ENCODE results near the gene CTDSPL.
A peak's percentile ranks its signal among the peaks of the same experiment; 100 is the strongest.

CTDSPL gene

DNA sequence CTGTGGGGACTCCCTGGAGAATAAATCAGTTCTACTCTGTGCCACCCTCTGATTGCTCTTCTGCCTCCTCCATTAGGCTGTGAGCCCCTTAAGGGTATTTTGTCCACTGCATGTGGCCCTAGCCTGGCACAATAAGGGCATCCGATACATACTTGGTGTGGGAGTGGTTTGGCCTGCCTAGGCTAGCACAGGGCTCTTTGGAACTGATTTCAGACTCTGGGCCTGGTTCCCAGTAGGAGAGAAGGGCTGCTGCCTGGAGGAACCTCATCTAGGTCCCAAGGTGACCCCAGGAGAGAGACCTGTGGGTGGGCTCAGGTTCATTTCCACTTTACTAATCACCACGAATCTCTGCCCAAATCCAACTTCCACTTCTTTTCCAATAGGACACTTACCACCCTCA lies 5.3 kb upstream of the CTDSPL start (continued):
- TF ChIP-seq, protein P1, sequence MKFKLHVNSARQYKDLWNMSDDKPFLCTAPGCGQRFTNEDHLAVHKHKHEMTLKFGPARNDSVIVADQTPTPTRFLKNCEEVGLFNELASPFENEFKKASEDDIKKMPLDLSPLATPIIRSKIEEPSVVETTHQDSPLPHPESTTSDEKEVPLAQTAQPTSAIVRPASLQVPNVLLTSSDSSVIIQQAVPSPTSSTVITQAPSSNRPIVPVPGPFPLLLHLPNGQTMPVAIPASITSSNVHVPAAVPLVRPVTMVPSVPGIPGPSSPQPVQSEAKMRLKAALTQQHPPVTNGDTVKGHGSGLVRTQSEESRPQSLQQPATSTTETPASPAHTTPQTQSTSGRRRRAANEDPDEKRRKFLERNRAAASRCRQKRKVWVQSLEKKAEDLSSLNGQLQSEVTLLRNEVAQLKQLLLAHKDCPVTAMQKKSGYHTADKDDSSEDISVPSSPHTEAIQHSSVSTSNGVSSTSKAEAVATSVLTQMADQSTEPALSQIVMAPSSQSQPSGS (tag by site-specific recombination; IDR thresholded peaks at IDR 0.05; ENCODE audit: low read depth) = no peak
- TF ChIP-seq ZNF311 (tag by site-specific recombination; IDR thresholded peaks at IDR 0.05; ENCODE audit: borderline replicate concordance) (no peak), YY1 (tag by site-specific recombination; IDR thresholded peaks at IDR 0.05) (no peak), SP2 (tag by site-specific recombination; IDR thresholded peaks at IDR 0.05) (no peak)
- TF ChIP-seq, protein P2, sequence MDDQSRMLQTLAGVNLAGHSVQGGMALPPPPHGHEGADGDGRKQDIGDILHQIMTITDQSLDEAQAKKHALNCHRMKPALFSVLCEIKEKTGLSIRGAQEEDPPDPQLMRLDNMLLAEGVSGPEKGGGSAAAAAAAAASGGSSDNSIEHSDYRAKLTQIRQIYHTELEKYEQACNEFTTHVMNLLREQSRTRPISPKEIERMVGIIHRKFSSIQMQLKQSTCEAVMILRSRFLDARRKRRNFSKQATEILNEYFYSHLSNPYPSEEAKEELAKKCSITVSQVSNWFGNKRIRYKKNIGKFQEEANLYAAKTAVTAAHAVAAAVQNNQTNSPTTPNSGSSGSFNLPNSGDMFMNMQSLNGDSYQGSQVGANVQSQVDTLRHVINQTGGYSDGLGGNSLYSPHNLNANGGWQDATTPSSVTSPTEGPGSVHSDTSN (CRISPR knock-in tag; IDR thresholded peaks at IDR 0.05) = no peak
- TF ChIP-seq, protein P3, sequence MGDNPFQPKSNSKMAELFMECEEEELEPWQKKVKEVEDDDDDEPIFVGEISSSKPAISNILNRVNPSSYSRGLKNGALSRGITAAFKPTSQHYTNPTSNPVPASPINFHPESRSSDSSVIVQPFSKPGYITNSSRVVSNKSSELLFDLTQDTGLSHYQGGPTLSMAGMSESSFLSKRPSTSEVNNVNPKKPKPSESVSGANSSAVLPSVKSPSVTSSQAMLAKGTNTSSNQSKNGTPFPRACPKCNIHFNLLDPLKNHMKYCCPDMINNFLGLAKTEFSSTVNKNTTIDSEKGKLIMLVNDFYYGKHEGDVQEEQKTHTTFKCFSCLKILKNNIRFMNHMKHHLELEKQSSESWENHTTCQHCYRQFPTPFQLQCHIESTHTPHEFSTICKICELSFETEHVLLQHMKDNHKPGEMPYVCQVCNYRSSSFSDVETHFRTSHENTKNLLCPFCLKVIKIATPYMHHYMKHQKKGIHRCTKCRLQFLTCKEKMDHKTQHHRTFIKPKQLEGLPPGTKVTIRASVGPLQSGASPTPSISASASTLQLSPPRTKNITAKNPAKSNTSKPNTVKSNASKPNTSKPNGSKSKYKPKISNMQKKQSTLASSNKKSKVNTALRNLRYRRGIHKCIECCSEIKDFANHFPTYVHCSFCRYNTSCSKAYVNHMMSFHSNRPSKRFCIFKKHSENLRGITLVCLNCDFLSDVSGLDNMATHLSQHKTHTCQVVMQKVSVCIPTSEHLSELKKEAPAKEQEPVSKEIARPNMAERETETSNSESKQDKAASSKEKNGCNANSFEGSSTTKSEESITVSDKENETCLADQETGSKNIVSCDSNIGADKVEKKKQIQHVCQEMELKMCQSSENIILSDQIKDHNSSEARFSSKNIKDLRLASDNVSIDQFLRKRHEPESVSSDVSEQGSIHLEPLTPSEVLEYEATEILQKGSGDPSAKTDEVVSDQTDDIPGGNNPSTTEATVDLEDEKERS (tag by site-specific recombination; IDR thresholded peaks at IDR 0.05) = no peak

DNA sequence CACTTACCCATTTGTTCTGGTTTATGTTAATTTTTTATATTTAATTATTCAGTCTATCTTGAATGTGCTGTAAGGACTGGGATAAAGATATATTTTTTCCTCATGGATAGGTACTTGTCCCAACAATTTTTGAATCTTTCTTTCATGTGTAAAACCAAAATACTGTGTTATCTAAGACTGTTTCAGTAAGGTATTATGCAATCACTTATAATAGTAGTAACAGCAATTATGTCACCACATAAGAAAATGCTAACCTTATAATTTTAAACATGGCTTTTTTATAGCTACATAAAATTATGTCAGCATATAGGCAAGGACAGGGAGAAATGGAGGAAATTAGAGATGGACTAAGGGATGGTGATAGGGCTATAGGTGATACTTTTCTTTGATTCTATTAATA lies 2.9 kb upstream of the CTDSPL start:
- CTCF ChIA-PET = interaction anchor here (0.6 to 9.5 kb wide), 3 partner anchors 13 to 108 kb away, joined by 3 to 164 read pairs (median 5); no protein-coding TSS in a partner anchor

DNA sequence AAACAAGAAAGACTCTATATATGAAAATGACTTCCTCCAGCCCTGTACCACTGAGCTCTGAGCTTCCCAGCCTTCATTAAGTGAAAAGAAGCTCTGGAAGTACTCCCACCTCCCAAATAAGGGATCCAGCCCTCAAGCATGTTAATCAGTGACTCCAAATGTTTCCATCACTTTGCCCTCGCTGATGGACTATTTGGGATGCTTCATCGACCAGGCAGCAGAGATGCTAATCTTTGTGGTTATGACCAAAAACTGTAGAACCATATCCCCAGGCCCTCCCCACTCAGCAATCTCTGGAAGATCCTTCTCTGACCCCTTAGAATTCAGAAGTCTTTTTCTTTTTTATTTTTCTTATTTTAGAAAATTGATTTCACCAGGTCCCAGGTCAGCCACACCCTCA lies 2.3 kb upstream of the CTDSPL start:
- H3K9me3 ChIP-seq (ENCODE audit: control insufficient read depth, insufficient read depth, low read depth, low read length) = no peaks in the 10 kb centered on the region
- no peak overlapping the region for H3K27ac ChIP-seq (ENCODE audit: extremely low read depth, low read depth, low read length)
- peaks cover 4% of the 10 kb centered on the region; the same call in 1 of the 2 replicates for H3K4me1 ChIP-seq (ENCODE audit: control insufficient read depth, insufficient read depth, low read length)
- ChIA-PET CTCF (interaction anchor here (0.6 to 9.5 kb wide), 3 partner anchors 12 to 107 kb away, joined by 3 to 164 read pairs (median 5); no protein-coding TSS in a partner anchor), POLR2A (no interaction called here)
- no peaks in the 10 kb centered on the region for H3K36me3 ChIP-seq (ENCODE audit: control insufficient read depth in 2 of 2, insufficient read depth in 1 of 2, low read length in 2 of 2)
- H3K4me3 ChIP-seq (ENCODE audit: low read depth, low read length) = no peak overlapping the region
- TF ChIP-seq KLF7 (tag by site-specific recombination; IDR thresholded peaks at IDR 0.05; ENCODE audit: borderline replicate concordance) (no peak), ZNF664 (tag by site-specific recombination; IDR thresholded peaks at IDR 0.05) (no peak), SETDB1 (IDR thresholded peaks at IDR 0.05; ENCODE audit: insufficient read length, low read length) (no peak), ZNF366 (tag by site-specific recombination; conservative IDR thresholded peaks at IDR 0.05) (no peak), ZNF16 (tag by site-specific recombination; IDR thresholded peaks at IDR 0.05; ENCODE audit: low read depth) (no peak), ZNF311 (tag by site-specific recombination; IDR thresholded peaks at IDR 0.05; ENCODE audit: borderline replicate concordance) (no peak), ZFP3 (tag by site-specific recombination; IDR thresholded peaks at IDR 0.05; ENCODE audit: low read depth) (no peak), ZNF239 (tag by site-specific recombination; IDR thresholded peaks at IDR 0.05) (no peak), ZXDB (tag by site-specific recombination; IDR thresholded peaks at IDR 0.05) (no peak), ZNF555 (tag by site-specific recombination; conservative IDR thresholded peaks at IDR 0.05) (no peak)
- TF ChIP-seq, protein P4, sequence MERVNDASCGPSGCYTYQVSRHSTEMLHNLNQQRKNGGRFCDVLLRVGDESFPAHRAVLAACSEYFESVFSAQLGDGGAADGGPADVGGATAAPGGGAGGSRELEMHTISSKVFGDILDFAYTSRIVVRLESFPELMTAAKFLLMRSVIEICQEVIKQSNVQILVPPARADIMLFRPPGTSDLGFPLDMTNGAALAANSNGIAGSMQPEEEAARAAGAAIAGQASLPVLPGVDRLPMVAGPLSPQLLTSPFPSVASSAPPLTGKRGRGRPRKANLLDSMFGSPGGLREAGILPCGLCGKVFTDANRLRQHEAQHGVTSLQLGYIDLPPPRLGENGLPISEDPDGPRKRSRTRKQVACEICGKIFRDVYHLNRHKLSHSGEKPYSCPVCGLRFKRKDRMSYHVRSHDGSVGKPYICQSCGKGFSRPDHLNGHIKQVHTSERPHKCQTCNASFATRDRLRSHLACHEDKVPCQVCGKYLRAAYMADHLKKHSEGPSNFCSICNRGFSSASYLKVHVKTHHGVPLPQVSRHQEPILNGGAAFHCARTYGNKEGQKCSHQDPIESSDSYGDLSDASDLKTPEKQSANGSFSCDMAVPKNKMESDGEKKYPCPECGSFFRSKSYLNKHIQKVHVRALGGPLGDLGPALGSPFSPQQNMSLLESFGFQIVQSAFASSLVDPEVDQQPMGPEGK (tag by site-specific recombination; IDR thresholded peaks at IDR 0.05) = no peak

More for the DNA sequence above, 2.9 kb upstream of the CTDSPL start:
- Histone ChIP-seq H3K4me3 (ENCODE audit: low read depth, low read length) (no peak overlapping the region), H3K36me3 (ENCODE audit: control insufficient read depth in 2 of 2, insufficient read depth in 1 of 2, low read length in 2 of 2) (no peaks in the 10 kb centered on the region), H3K9me3 (ENCODE audit: control insufficient read depth, insufficient read depth, low read depth, low read length) (no peaks in the 10 kb centered on the region), H3K27ac (ENCODE audit: extremely low read depth, low read depth, low read length) (no peak overlapping the region), H3K4me1 (ENCODE audit: control insufficient read depth, insufficient read depth, low read length) (peaks cover 2% of the 10 kb centered on the region; the same call in 1 of the 2 replicates)
- POLR2A ChIA-PET = no interaction called here
- TF ChIP-seq, protein P1 (tag by site-specific recombination; IDR thresholded peaks at IDR 0.05; ENCODE audit: low read depth) = 0 out of 2 replicates have a peak, but pooled peaks have one; percentile 31
- TF ChIP-seq ZNF248 (tag by site-specific recombination; IDR thresholded peaks at IDR 0.05) = no peak
- TF ChIP-seq, protein P5, sequence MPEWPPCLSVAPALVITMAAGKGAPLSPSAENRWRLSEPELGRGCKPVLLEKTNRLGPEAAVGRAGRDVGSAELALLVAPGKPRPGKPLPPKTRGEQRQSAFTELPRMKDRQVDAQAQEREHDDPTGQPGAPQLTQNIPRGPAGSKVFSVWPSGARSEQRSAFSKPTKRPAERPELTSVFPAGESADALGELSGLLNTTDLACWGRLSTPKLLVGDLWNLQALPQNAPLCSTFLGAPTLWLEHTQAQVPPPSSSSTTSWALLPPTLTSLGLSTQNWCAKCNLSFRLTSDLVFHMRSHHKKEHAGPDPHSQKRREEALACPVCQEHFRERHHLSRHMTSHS (tag by site-specific recombination; IDR thresholded peaks at IDR 0.05) = no peak
